SIG-M5 treated with dmso at 0.1 percent for 504 hours (cell line): Measurements from ENCODE around the gene FAM83B.
"Not testable (repeated sequence)": the region's sequence is repeated elsewhere in the genome, so short reads cannot be mapped to it uniquely, and the experiment has no call there.

ENCODE experiments used
- DNase-seq: peaks from one replicate; lab custom pipeline; 2025; ENCODE audit not compliant: unreplicated experiment; lab: John Stamatoyannopoulos, UW

FAM83B gene

GRCh38 chr6:54846243-54846856 lies at the start of gene FAM83B:
Gene FAM83B (plus strand): TSS chr6:54846771. CDS start chr6:54870247, 23,476 bp downstream.
- DNase-seq = no peak

- DNase-seq = not testable (repeated sequence)
Measured at GRCh38 chr6:54796918-54797317, 49.7 kb upstream of the FAM83B start.

GRCh38 chr6:54800050-54800600 lies 46.4 kb upstream of the FAM83B start:
- DNase-seq = no peak

GRCh38 chr6:54801244-54801643 lies 45.3 kb upstream of the FAM83B start:
- DNase-seq = no peak

GRCh38 chr6:54801669-54802068 lies 44.9 kb upstream of the FAM83B start:
- no peak for DNase-seq

- no peak for DNase-seq
Measured at GRCh38 chr6:54802775-54803634, 43.6 kb upstream of the FAM83B start.

GRCh38 chr6:54805077-54805476 lies 41.5 kb upstream of the FAM83B start:
- DNase-seq = no peak

- DNase-seq = no peak
Measured at GRCh38 chr6:54810147-54810546, 36.4 kb upstream of the FAM83B start.

GRCh38 chr6:54813892-54814291 lies 32.7 kb upstream of the FAM83B start:
- no peak for DNase-seq

GRCh38 chr6:54817236-54817635 lies 29.3 kb upstream of the FAM83B start:
- peak; percentile 15 for DNase-seq

GRCh38 chr6:54817834-54818233 lies 28.7 kb upstream of the FAM83B start:
- DNase-seq = no peak

- DNase-seq = not testable (repeated sequence)
Measured at GRCh38 chr6:54824225-54824624, 22.3 kb upstream of the FAM83B start.

GRCh38 chr6:54827010-54827409 lies 19.6 kb upstream of the FAM83B start:
- DNase-seq = no peak

GRCh38 chr6:54830216-54830615 lies 16.4 kb upstream of the FAM83B start:
- DNase-seq = no peak

- DNase-seq = no peak
Measured at GRCh38 chr6:54835176-54835575, 11.4 kb upstream of the FAM83B start.

- DNase-seq = no peak
Measured at GRCh38 chr6:54846857-54847674, 495 bp downstream of the FAM83B start.

- no peak for DNase-seq
Measured at GRCh38 chr6:54847799-54848597, 1.4 kb downstream of the FAM83B start.

- no peak for DNase-seq
Measured at GRCh38 chr6:54850114-54850513, 3.5 kb downstream of the FAM83B start.

GRCh38 chr6:54856129-54856528 lies 9.6 kb downstream of the FAM83B start:
- DNase-seq = no peak

GRCh38 chr6:54860132-54860531 lies 13.6 kb downstream of the FAM83B start:
- no peak for DNase-seq
